GM23338 (cell line): ENCODE data around the gene TENT5A.

Experiments
- CREB1 ChIP-seq: fragments of 250-450 bp; sonication (Bioruptor Pico); IDR thresholded peaks from 2 replicates; pipeline ENCODE4 v1.5.0; 2020; ENCODE audit warnings: low read depth, mild to moderate bottlenecking, moderate library complexity
- CTCF ChIP-seq, 2 experiments: fragments of 200-600 bp in 1 of 2; sonication (generic) in 1 of 2; conservative IDR thresholded peaks; 2 replicates each; pipeline versions ENCODE4 v1.5.1 to v1.6.1; 2016 to 2017; ENCODE audit warnings: antibody characterized with exemption in 2 of 2, low read depth in 2 of 2, mild to moderate bottlenecking in 2 of 2, moderate library complexity in 1 of 2
- EZH2 ChIP-seq: fragments of 200-600 bp; sonication (generic); IDR thresholded peaks from one replicate; pipeline ENCODE4 v1.8.0; 2017; ENCODE audit warnings: antibody characterized with exemption, mild to moderate bottlenecking, low read depth; ENCODE audit not compliant: unreplicated experiment
- EZH2phosphoT487 ChIP-seq: fragments of 200-600 bp; sonication (generic); IDR thresholded peaks from one replicate; pipeline ENCODE4 v1.8.1; 2018; ENCODE audit warnings: antibody characterized with exemption; ENCODE audit not compliant: unreplicated experiment
- JUNB ChIP-seq: IDR thresholded peaks from one replicate; pipeline ENCODE4 v1.6.1; 2016; ENCODE audit warnings: antibody characterized with exemption; ENCODE audit not compliant: unreplicated experiment
- POLR2AphosphoS5 ChIP-seq: IDR thresholded peaks from 2 replicates; pipeline ENCODE4 v1.6.1; 2016; ENCODE audit warnings: antibody characterized with exemption, low read depth
- REST ChIP-seq: IDR thresholded peaks from one replicate; pipeline ENCODE4 v1.6.1; 2018; ENCODE audit warnings: antibody characterized with exemption; ENCODE audit not compliant: unreplicated experiment

- TF ChIP-seq POLR2AphosphoS5 (no peak), CTCF (conservative IDR thresholded peaks at IDR 0.05; ENCODE audit: low read depth in 2 of 2) (no peak), JUNB (no peak), EZH2phosphoT487 (no peak), EZH2 (no peak), REST (no peak), CREB1 (CRISPR knock-in tag) (no peak)
These were observed 16.1 kb downstream of the TENT5A start for GRCh38 chr6:81736428-81736827.
